HEK293 (cell line): ENCODE measurements around the gene GDF7.

Experiments
- CTCF ChIA-PET: fragments of 350-600 bp; formaldehyde crosslinking; extraction: SDS; loops from one replicate; lab custom pipeline; 2021; ENCODE audit warnings: antibody characterized with exemption; lab: Yijun Ruan, JAX
- POLR2A ChIA-PET: fragments of 300-600 bp; formaldehyde crosslinking; extraction: SDS; loops from one replicate; lab custom pipeline; 2020; ENCODE audit warnings: antibody characterized with exemption, inconsistent platforms; lab: Yijun Ruan, JAX
- H3K27ac ChIP-seq: fragments of 200-500 bp; sonication (Bioruptor generic); 2 replicates; pipeline ENCODE4 v1.5.1; 2014; ENCODE audit warnings: low read depth, low read length, control low read depth, inconsistent platforms; ENCODE audit errors: extremely low read depth
- H3K36me3 ChIP-seq, 2 experiments: fragments of 200-500 bp in 1 of 2; sonication (Bioruptor generic) in 1 of 2; 1 replicate in 1 of 2; 2 replicates in 1 of 2; pipeline ENCODE4 v1.5.1; 2014 to 2017; ENCODE audit warnings: inconsistent platforms in 2 of 2, low read length in 2 of 2; ENCODE audit not compliant: control insufficient read depth in 2 of 2, insufficient read depth in 1 of 2
- H3K4me1 ChIP-seq: fragments of 200-500 bp; sonication (Bioruptor generic); 2 replicates; pipeline ENCODE4 v1.5.1; 2014; ENCODE audit warnings: mild to moderate bottlenecking, low read length, inconsistent platforms; ENCODE audit not compliant: control insufficient read depth, insufficient read depth
- H3K4me3 ChIP-seq: 2 replicates; pipeline ENCODE4 v1.5.1; 2011; ENCODE audit warnings: low read depth, mild to moderate bottlenecking, control low read depth, low read length, moderate library complexity
- H3K9me3 ChIP-seq: fragments of 200-500 bp; sonication (Bioruptor generic); 2 replicates; pipeline ENCODE4 v1.5.1; 2014; ENCODE audit warnings: low read depth, low read length, inconsistent platforms; ENCODE audit not compliant: control insufficient read depth, insufficient read depth
- HIC1 ChIP-seq: fragments of 450-650 bp; formaldehyde crosslinking; IDR thresholded peaks from 2 replicates; pipeline ENCODE4 v1.5.1; 2016; ENCODE audit warnings: missing biosample characterization, missing genetic modification characterization
- KLF10 ChIP-seq: fragments of 450-650 bp; IDR thresholded peaks from 2 replicates; pipeline ENCODE4 v1.5.1; 2018; ENCODE audit warnings: missing biosample characterization, mild to moderate bottlenecking, missing genetic modification characterization
- REST ChIP-seq: fragments of 450-650 bp; formaldehyde crosslinking; IDR thresholded peaks from 2 replicates; pipeline ENCODE4 v1.5.1; 2016; ENCODE audit warnings: missing biosample characterization, missing genetic modification characterization
- SCRT1 ChIP-seq: fragments of 450-650 bp; formaldehyde crosslinking; IDR thresholded peaks from 2 replicates; pipeline ENCODE4 v1.5.1; 2016; ENCODE audit warnings: missing biosample characterization, missing genetic modification characterization, borderline replicate concordance
- YY2 ChIP-seq: fragments of 450-650 bp; formaldehyde crosslinking; IDR thresholded peaks from 2 replicates; pipeline ENCODE4 v1.5.1; 2016; ENCODE audit warnings: missing biosample characterization, missing genetic modification characterization
- ZBTB17 ChIP-seq: fragments of 450-650 bp; formaldehyde crosslinking; IDR thresholded peaks from 2 replicates; pipeline ENCODE4 v1.5.1; 2016; ENCODE audit warnings: missing biosample characterization, missing genetic modification characterization
- ZBTB26 ChIP-seq: fragments of 450-650 bp; formaldehyde crosslinking; optimal IDR thresholded peaks from 2 replicates; pipeline ENCODE3; 2016; ENCODE audit warnings: missing biosample characterization, mild to moderate bottlenecking, missing genetic modification characterization
- ZIC2 ChIP-seq: fragments of 450-650 bp; formaldehyde crosslinking; IDR thresholded peaks from 2 replicates; pipeline ENCODE4 v1.5.1; 2016; ENCODE audit warnings: missing biosample characterization, missing genetic modification characterization
- ZNF157 ChIP-seq: fragments of 450-650 bp; formaldehyde crosslinking; IDR thresholded peaks from 2 replicates; pipeline ENCODE4 v1.5.1; 2016; ENCODE audit warnings: missing biosample characterization, missing genetic modification characterization
- ZNF202 ChIP-seq: fragments of 450-650 bp; formaldehyde crosslinking; IDR thresholded peaks from 2 replicates; pipeline ENCODE4 v1.5.1; 2016; ENCODE audit warnings: missing biosample characterization, missing genetic modification characterization, borderline replicate concordance
- ZNF214 ChIP-seq: fragments of 450-650 bp; formaldehyde crosslinking; IDR thresholded peaks from 2 replicates; pipeline ENCODE4 v1.5.1; 2017; ENCODE audit warnings: missing biosample characterization, mild to moderate bottlenecking, missing genetic modification characterization, borderline replicate concordance
- ZNF366 ChIP-seq: fragments of 450-650 bp; formaldehyde crosslinking; conservative IDR thresholded peaks from 2 replicates; pipeline ENCODE4 v1.5.1; 2016; ENCODE audit warnings: missing biosample characterization, missing genetic modification characterization
- ZNF391 ChIP-seq: fragments of 450-650 bp; formaldehyde crosslinking; IDR thresholded peaks from 2 replicates; pipeline ENCODE4 v1.5.1; 2016; ENCODE audit warnings: low read depth, missing biosample characterization, missing genetic modification characterization, borderline replicate concordance
- ZNF449 ChIP-seq: fragments of 450-650 bp; formaldehyde crosslinking; IDR thresholded peaks from 2 replicates; pipeline ENCODE4 v1.5.1; 2017; ENCODE audit warnings: missing biosample characterization, mild to moderate bottlenecking, missing genetic modification characterization, moderate library complexity
- ZNF514 ChIP-seq: fragments of 450-650 bp; formaldehyde crosslinking; IDR thresholded peaks from 2 replicates; pipeline ENCODE4 v1.5.1; 2016; ENCODE audit warnings: missing biosample characterization, missing genetic modification characterization
- ZNF544 ChIP-seq: fragments of 450-650 bp; formaldehyde crosslinking; IDR thresholded peaks from 2 replicates; pipeline ENCODE4 v1.5.0; 2017; ENCODE audit warnings: missing biosample characterization, missing genetic modification characterization
- ZNF549 ChIP-seq: fragments of 450-650 bp; IDR thresholded peaks from 2 replicates; pipeline ENCODE4 v1.5.1; 2018; ENCODE audit warnings: missing biosample characterization, missing genetic modification characterization, mild to moderate bottlenecking, inconsistent platforms, moderate library complexity
- ZNF571 ChIP-seq: fragments of 450-650 bp; formaldehyde crosslinking; IDR thresholded peaks from 2 replicates; pipeline ENCODE4 v1.5.0; 2017; ENCODE audit warnings: missing biosample characterization, missing genetic modification characterization
- ZNF624 ChIP-seq: fragments of 450-650 bp; formaldehyde crosslinking; IDR thresholded peaks from 2 replicates; pipeline ENCODE4 v1.5.1; 2017; ENCODE audit warnings: missing biosample characterization, missing genetic modification characterization
- ZNF660 ChIP-seq: fragments of 450-650 bp; IDR thresholded peaks from 2 replicates; pipeline ENCODE4 v1.5.1; 2018; ENCODE audit warnings: missing biosample characterization, mild to moderate bottlenecking, missing genetic modification characterization
- ZNF76 ChIP-seq: fragments of 450-650 bp; formaldehyde crosslinking; IDR thresholded peaks from 2 replicates; pipeline ENCODE4; 2016; ENCODE audit warnings: low read depth, missing biosample characterization, missing genetic modification characterization, borderline replicate concordance

GDF7 gene

GRCh38 chr2:20663196-20664070 lies 3.5 kb upstream of the GDF7 start:
- POLR2A ChIA-PET: no interaction called here
- Histone ChIP-seq H3K4me1 (no peaks in the 10 kb centered on the region), H3K27ac (no peak overlapping the region), H3K9me3 (no peaks in the 10 kb centered on the region), H3K36me3 (no peaks in the 10 kb centered on the region), H3K4me3 (no peak overlapping the region)
- CTCF ChIA-PET: interaction anchor here (0.5 to 6.5 kb wide), 6 partner anchors 10 to 379 kb away, joined by 3 to 147 read pairs (median 6); partner anchors contain the start of gene HS1BP3
- no peak for TF ChIP-seq ZNF571 (tag by site-specific recombination)
- TF ChIP-seq REST (tag by site-specific recombination): no peak
- TF ChIP-seq ZNF391: no peak
- TF ChIP-seq ZNF202 (tag by site-specific recombination): no peak
- no peak for TF ChIP-seq SCRT1
- no peak for TF ChIP-seq ZNF544 (tag by site-specific recombination)
- TF ChIP-seq ZNF449 (tag by site-specific recombination): no peak
- TF ChIP-seq ZNF76: no peak
- no peak for TF ChIP-seq ZNF157 (tag by site-specific recombination)
- no peak for TF ChIP-seq ZNF660 (tag by site-specific recombination)
- no peak for TF ChIP-seq ZBTB26 (tag by site-specific recombination)

- CTCF ChIA-PET: interaction anchor here (0.6 to 6.5 kb wide), 3 partner anchors 13 to 684 kb away, joined by 3 to 147 read pairs (median 57); partner anchors contain the start of gene HS1BP3
- no peaks in the 10 kb centered on the region for H3K36me3 ChIP-seq
- no peaks in the 10 kb centered on the region for H3K9me3 ChIP-seq
- H3K4me3 ChIP-seq: no peak overlapping the region
- TF ChIP-seq ZNF366 (tag by site-specific recombination) (no peak), YY2 (tag by site-specific recombination) (no peak), ZIC2 (tag by site-specific recombination) (no peak), ZNF214 (no peak), ZNF549 (tag by site-specific recombination) (no peak), REST (tag by site-specific recombination) (no peak), ZBTB17 (tag by site-specific recombination) (no peak), ZNF624 (tag by site-specific recombination) (no peak), KLF10 (tag by site-specific recombination) (no peak), ZNF514 (tag by site-specific recombination) (no peak), HIC1 (no peak)
- H3K27ac ChIP-seq: no peak overlapping the region
- POLR2A ChIA-PET: no interaction called here
- H3K4me1 ChIP-seq: no peaks in the 10 kb centered on the region
These were observed 2.9 kb upstream of the GDF7 start for GRCh38 chr2:20664071-20664390.
